Stimulated activated CD4-positive, alpha-beta T cell treated with anti-CD3 and anti-CD28 coated beads, Interleukin-2, amount 100 ng/mL, for 24 hours (primary cell): Measurements from ENCODE around the gene ASH1L.
"Not testable (repeated sequence)": the region's sequence is repeated elsewhere in the genome, so short reads cannot be mapped to it uniquely, and the experiment has no call there.

ENCODE experiments used
- DNase-seq, 2 donors: peaks; one replicate each; pipeline ENCODE4 v3.0.0-alpha.2; 2020

Gene ASH1L

GRCh38 chr1:155562581-155563376 lies at the start of gene ASH1L:
Gene ASH1L (minus strand): TSS chr1:155562803. CDS start chr1:155521519, 41,284 bp downstream.
- DNase-seq, result peak; percentile 92 to 94

GRCh38 chr1:155610257-155610647 lies 47.6 kb upstream of the ASH1L start:
- DNase-seq, result not testable (repeated sequence)

DNA sequence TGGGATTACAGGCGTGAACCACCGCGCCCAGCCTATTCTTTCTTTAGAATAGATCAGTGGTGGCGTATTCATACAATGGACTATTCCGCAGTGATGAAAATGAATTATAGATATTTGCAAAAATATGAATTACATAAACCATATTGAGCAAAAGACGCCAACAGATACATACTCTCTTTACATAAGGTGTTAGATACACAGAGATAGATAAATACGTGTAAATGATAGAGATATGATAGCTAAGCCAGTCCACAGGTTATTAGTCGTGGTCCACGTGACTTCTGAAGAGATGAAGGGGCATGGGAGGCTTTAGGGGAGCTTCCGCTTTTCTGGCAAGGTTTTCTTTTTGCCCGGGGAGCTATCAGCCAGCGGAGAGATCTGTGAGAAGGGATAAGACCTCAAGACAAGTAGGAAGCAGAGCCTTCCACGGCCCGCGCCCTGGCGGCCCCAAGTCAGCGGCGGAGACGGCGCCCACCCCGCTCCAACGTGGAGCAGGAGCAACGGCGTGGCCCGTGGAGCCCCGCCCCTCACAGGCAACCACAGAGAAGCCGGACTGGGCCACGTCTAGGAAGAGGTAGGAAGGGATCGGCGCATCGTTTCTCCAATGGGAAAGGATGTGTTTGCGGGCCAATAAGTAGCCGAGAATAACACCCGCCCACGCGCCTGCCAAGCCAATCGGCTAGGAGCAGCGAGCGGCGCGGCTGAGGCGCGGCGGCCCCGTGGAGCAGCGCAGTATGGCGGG lies 47.1 kb upstream of the ASH1L start, which contains the start of gene MSTO1:
Gene MSTO1 (plus strand): TSS at position 704 of the 742 bp plus-strand sequence. CDS start 31 bp downstream, at position 735.
- DNase-seq, result peak; percentile 99

DNA sequence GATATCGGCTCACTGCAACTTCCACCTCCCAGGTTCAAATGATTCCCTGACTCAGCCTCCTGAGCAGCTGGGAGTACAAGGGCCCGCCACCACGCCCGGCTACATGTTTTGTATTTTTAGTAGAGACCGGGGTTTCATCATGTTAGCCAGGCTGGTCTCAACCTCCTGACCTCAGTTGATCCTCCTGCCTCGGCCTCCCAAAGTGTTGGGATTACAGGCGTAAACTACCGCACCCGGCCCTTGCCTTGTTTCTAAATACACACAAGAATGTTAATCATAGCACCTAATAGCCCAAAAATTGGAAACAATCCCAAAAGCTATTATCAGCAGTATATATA lies 46.3 kb upstream of the ASH1L start:
- no peak for DNase-seq

GRCh38 chr1:155607708-155608107 lies 45.1 kb upstream of the ASH1L start:
- DNase-seq, result no peak

DNA sequence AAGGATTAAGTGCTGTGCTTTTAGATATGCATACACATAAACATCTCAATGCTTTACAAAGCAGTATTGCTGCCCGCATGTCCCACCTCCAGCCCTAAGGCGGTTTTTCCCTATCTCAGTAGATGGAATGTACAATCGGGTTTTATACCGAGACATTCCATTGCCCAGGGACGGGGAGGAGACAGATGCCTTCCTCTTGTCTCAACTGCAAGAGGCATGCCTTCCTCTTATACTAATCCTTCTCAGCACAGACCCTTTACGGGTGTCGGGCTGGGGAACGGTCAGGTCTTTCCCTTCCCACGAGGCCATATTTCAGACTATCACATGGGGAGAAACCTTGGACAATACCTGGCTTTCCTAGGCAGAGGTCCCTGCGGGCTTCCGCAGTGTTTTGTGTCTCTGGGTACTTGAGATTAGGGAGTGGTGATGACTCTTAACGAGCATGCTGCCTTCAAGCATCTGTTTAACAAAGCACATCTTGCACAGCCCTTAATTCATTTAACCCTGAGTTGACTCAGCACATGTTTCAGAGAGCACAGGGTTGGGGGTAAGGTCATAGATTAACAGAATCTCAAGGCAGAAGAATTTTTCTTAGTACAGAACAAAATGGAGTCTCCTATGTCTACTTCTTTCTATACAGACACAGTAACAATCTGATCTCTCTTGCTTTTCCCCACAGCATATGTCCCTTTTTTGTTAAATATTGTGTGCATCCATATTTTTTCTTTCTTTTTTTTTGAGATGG lies 37.4 kb upstream of the ASH1L start:
- DNase-seq, result not testable (repeated sequence)

DNA sequence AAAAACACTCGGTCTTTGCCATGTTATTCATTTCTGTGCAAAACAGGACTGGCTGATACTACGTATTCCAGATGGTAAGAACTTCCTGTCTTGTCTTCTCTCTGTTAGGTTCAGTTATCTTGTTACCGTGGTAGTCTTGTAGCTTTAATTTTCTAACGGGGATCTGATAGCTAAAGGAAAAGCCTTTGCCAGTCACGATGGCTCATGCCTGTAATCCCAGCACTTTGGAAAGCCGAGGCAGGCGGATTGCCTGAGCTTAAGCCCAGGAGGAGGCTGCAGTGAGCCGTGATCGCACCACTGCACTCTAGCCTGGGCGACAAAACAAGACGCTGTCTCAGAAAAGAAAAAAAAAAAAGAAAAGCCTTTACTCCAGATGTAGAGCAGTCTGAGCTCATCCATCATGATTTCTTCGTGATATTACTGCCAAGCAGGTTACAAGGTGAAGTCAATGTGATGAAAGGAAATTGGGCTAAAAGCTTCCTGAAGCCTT lies 36.3 kb upstream of the ASH1L start:
- DNase-seq, result no peak

DNA sequence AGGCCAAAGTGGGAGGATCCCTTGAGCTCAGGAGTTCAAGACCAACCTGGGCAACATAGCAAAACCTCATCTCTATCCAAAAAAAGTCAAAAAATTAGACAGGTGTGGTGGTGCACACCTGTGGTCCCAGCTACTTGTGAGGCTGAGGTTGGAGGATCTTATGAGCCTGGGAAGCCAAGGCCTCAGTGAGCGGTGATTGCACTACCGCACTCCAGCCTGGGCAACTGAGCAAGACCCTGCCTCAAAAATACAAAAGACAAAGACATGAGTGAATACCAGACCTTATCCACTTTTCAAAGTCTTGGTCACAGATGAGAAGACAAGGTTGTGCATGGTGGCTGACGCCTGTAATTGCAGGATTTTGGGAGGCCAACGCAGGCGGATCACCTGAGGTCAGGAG lies 34.3 kb upstream of the ASH1L start:
- DNase-seq, result no peak

GRCh38 chr1:155595877-155596474 lies 33.4 kb upstream of the ASH1L start:
- DNase-seq, result not testable (repeated sequence)

GRCh38 chr1:155591770-155592169 lies 29.2 kb upstream of the ASH1L start:
- DNase-seq, result peak in 1 of 2 donors; percentile 26

DNA sequence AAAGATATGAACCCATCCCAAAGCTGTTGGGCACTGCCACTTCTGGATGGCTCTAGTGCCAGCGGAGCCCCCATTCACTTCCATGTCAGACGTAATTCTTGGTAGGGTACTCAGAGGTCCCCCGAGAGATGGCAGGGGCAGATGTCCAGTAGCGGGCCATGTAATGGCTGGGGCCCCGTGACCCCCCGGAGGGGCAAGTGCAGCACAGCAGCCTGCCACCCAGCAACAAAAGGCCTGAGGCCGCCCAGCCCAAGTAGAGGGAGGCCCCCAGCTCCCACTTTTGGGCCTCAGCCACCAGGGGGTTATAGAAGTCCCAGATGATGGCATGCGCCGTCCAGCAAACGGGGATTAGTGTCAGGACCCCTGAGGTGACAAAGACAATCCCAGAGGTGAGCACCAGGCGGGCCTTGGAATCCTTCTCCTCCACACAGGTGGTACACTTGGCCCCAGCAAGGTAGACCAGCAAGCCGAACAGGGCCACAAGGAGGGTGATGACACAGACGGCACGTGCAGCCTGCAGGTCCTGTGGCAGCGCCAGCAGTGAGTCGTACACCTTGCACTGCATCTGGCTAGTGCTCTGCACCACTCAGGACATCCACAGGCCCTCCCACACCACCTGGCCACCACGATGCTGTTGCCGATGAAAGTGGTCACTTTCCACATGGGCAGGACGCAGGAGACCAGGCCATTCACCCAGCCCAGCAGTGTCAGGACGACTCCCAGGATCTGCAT lies 28.1 kb upstream of the ASH1L start:
- DNase-seq, result not testable (repeated sequence)

- DNase-seq, result not testable (repeated sequence)
These were observed 26.7 kb upstream of the ASH1L start for GRCh38 chr1:155589282-155589681.

DNA sequence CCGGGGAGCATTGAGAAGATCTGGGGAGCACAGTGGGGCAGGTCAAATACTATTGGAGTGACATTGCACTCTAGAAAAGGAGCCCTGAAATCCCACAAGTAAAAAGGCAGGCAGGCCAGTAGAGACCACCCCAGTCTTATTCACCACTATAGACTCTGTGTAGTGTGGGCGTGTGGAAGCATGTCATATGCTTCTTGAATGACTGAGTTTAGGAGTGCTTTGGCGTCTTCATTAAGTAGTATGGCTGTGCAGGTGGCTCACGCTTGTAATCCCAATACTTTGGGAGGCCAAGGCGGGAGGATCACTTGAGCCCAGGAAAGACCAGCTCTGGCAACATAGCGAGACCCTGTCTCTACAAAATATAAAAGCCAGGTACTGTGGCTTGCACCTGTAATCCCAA lies 21.2 kb upstream of the ASH1L start:
- DNase-seq, result not testable (repeated sequence)

DNA sequence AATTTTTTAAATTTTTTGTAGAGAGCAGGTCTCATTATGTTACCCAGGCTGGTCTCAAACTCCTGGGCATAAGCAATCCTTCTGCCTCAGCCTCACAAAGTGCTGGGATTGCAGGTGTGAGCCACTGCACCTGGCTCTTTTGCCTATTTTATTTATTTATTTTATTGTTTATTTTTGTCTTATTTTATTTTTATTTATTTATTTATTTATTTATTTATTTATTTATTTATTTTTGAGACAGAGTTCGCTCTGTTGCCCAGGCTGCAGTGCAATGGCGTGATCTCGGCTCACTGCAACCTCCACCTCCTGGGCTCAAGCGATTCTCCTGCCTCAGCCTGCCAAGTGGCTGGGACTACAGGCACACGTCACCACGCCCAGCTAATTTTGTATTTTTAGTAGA lies 13.0 kb upstream of the ASH1L start:
- DNase-seq, result not testable (repeated sequence)

DNA sequence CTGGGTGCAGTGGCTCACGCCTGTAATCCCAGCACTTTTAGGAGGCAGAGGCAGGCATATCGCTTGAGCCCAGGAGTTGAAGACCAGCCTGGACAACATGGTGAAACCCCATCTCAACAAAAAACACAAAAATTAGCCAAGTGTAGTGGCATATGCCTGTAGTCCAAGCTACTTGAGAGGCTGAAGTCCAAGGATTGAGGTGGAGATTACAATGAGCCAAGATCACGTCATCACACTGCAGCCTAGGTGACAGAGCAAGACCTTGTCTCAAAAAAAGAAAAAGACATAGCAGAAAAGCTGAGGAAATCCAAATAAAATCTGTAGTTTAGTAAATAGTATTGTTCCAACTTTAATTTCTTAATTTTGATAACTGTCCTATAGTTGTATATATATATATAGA lies 11.5 kb upstream of the ASH1L start:
- DNase-seq, result no peak

DNA sequence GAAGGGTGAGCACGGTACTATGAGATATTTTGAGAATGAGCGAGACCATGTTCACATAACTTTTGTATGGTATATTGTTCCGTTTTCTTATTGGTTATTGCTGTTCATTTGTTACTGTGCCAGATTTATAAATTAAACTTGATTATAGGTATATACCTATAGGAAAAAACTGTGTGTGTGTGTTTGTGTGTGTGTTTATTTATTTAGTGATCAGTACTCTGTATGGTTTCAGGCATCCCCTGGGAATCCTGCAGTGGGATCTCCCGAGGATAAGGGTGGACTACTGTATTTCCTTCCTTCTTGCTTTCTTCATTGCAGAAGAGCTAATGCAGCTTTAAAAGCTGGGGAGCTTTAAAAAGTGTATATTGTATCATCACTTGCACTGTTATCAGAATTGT lies 8.0 kb upstream of the ASH1L start:
- no peak for DNase-seq

DNA sequence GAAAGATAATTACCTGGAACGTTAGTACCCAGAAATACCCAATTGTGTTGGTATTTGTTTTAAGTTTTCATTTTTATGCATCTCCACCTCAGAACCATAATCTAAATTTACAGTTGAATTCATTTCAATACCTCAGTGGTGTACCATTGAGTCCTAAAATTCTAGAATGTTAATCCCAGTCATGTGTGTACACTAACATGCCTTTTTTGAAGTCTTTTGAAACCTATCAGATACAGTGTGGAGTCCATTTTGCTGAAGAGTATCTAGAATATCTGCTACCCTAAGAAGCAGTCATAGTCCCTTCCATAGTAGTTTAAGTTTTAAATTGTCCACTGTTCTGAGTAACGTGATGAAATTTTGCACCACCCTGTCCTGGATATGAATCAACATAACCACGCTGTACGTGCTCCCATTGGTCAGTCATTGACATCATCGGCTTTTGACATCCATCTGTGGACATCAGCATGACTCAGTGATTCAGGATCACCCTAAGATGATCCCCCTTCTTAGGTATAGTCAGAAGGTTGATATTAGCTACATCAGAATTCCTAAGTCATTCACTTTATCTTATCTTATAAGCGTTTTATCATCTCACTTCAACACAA lies 7.5 kb upstream of the ASH1L start:
- DNase-seq, result no peak

DNA sequence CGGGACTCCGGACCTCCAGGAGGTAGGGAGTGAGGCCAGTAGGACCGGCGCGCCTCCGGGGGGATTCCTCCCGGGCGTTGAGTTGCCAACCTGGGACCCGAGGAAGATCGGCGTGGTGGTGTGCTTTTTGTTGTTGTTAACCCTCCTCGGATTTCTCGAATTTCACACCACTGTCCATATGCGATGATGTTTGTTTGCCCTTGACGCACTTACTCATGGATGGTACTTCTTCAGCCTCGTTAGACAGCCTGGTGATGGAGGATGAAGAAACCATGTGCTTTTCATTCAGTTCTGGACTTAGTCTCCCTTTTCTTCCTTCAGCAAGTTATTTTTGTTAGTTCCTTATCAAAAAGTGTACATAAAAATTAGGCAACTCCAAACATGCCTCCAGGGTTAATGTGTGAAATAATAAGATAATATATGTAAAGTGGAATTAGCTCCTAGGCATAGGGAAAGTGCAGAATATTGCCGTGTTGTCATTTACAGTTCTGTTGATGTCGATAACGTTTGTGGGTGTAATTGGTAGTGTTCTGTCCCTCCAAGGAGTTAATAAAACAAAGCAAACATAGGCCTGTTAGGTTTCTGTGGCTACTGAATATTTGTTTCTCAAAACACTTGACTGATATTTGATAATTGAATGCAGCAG lies 897 bp upstream of the ASH1L start:
- not testable (repeated sequence) for DNase-seq

DNA sequence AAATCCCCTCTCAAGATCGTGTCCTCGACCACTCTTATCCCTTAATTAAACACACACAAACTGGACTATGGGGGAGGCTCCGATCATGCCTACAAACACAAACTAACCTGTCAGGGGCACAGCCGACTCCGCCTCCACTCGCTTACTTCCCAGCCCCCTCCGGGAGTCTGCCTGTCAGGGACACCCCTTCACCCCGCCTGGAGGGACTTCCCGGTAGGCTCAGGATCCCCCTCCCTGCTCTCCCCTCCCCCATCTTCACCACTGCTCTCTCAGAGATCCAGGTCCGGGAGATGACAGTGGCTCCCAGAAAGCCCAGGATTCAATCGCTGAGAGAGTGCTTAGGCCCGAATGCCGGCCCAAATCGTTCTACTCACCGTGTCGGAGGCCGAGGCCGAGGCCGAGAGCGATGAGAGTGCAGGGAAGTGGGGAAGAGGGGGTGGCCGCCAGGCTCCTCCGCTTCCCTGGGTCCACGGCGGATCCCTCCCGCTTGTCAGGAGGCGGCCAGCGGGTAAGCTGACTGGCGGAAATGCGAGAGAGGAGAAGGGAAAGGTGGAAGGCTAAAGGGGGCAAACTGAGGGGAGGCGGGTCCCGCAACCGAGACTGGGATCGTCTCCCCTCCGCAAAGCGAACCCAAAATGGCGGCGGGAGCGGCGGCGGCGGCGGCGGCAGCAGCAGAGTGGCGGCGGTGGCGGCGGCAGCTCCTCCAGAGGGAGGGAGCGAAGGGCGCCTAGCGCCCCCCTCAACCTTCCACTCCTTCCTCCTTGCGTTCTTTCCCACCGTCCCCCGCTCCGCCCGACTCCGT lies 623 bp downstream of the ASH1L start:
- DNase-seq, result peak; percentile 69 to 71

DNA sequence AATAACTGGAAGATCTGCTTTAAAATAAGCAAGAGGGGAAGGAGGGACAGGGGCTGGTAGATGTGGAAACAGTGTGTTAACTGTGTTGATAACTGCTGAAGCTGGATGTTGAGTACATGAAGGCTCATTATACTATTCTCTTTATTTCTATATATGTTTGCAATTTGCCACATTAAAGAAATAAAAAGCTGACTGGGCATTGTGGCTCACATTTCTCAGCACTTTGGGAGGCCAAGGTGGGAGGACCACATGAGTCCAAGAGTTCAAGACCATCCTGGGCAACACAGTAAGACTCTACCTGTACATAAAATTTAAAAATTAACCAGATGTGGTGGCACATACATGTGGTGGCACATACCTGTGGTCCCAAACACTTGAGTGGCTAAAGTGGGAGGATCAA lies 6.7 kb downstream of the ASH1L start:
- no peak for DNase-seq
